ENCODE results near the gene P2RX4.
"Not testable (repeated sequence)": the region's sequence is repeated elsewhere in the genome, so short reads cannot be mapped to it uniquely, and the experiment has no call there.

P2RX4 gene

GRCh38 chr12:121245951-121246350 is 36.0 kb downstream of the P2RX4 start:
- no peak for DNase-seq

- DNase-seq = no peak
Measured at GRCh38 chr12:121246893-121247557, 37.1 kb downstream of the P2RX4 start.

GRCh38 chr12:121248622-121249021 is 38.7 kb downstream of the P2RX4 start:
- DNase-seq = no peak

- no peak for DNase-seq
Measured at GRCh38 chr12:121250359-121250758, 40.4 kb downstream of the P2RX4 start.

- no peak for DNase-seq
Measured at GRCh38 chr12:121251838-121252237, 41.9 kb downstream of the P2RX4 start.

- peak in 2 of 3 donors; percentile 34 to 37 for DNase-seq
Measured at GRCh38 chr12:121252712-121253345, 42.9 kb downstream of the P2RX4 start.

GRCh38 chr12:121253638-121254335 is 43.9 kb downstream of the P2RX4 start:
- DNase-seq = peak in 1 of 3 donors; percentile 58

- no peak for DNase-seq
Measured at GRCh38 chr12:121255433-121255832, 45.5 kb downstream of the P2RX4 start.

- DNase-seq = not testable (repeated sequence)
Measured at GRCh38 chr12:121257704-121258449, 47.9 kb downstream of the P2RX4 start.

GRCh38 chr12:121259074-121259473 is 49.1 kb downstream of the P2RX4 start:
- no peak for DNase-seq

- no peak for DNase-seq
Measured at GRCh38 chr12:121260091-121260490, 50.2 kb downstream of the P2RX4 start.

GRCh38 chr12:121261398-121261797 is 51.5 kb downstream of the P2RX4 start:
- DNase-seq = no peak

- no peak for DNase-seq
Measured at GRCh38 chr12:121263206-121263935, 53.4 kb downstream of the P2RX4 start.

GRCh38 chr12:121264135-121264534 is 54.2 kb downstream of the P2RX4 start:
- DNase-seq = no peak

GRCh38 chr12:121264951-121265515 is 55.1 kb downstream of the P2RX4 start:
- no peak for DNase-seq

GRCh38 chr12:121267822-121268221 is 57.9 kb downstream of the P2RX4 start:
- no peak for DNase-seq

GRCh38 chr12:121273364-121273896 is 63.5 kb downstream of the P2RX4 start:
- DNase-seq = no peak

- no peak for DNase-seq
Measured at GRCh38 chr12:121274036-121274763, 64.3 kb downstream of the P2RX4 start.

- DNase-seq = peak; percentile 35 to 70 (median 65)
Measured at GRCh38 chr12:121277374-121277759, 67.4 kb downstream of the P2RX4 start.

GRCh38 chr12:121278169-121279070 is 68.5 kb downstream of the P2RX4 start:
- DNase-seq = peak; percentile 92 to 96 (median 95)

Measured in suppressor macrophage treated with lipopolysaccharide for 1 hour (primary cell).